K562 (cell line): Measurements from ENCODE around the gene ATRNL1. TPM values are rescaled to one million over a fixed set of nuclear protein-coding genes. Genes with fewer than 3 reads are reported as not detected.

Experiments
- ASH1L ChIP-seq: fragments of 450-650 bp; IDR thresholded peaks from 2 replicates; pipeline ENCODE4 v1.6.1; 2018; ENCODE audit warnings: borderline replicate concordance, mild to moderate bottlenecking, low read depth; ENCODE audit not compliant: partially characterized antibody
- PRMT5 ChIP-seq: sonication (generic); formaldehyde crosslinking; IDR thresholded peaks from 2 replicates; pipeline ENCODE4 v1.5.0; 2020; ENCODE audit warnings: missing genetic modification reagents
- polyA plus RNA-seq, 8 experiments: library from polyadenylated mRNA; depleted of rRNA in 4 of 8; stranded (reverse) in 5 of 8; unstranded in 3 of 8; fragments of >200 nt; fragmentation: Nextera tagmentation in 2 of 8; fragmentation: Illumina TruSeq in 1 of 8; extraction: Ambion mirVana in 2 of 8; extraction: Trizol in 1 of 8; gene quantifications; 2 replicates each; pipeline versions ENCODE4 v1.2.1 to v1.2.3, GENCODE V29; 2011 to 2014; ENCODE audit warnings: inconsistent platforms in 1 of 8, missing spikeins in 1 of 8
- total RNA-seq, 7 experiments: library from RNA; depleted of rRNA in 6 of 7; stranded (reverse); fragments of >200 nt in 6 of 7; fragmentation: Illumina TruSeq in 2 of 7; extraction: Trizol in 2 of 7; gene quantifications; 2 replicates each; pipeline versions ENCODE4 v1.2.1 to v1.2.3, GENCODE V29; 2011 to 2021; ENCODE audit warnings: low replicate concordance in 1 of 7
- TF ChIP-seq, protein P1 (sequence below), 2 experiments: fragments of 450-650 bp in 1 of 2; sonication (generic) in 1 of 2; formaldehyde crosslinking in 1 of 2; IDR thresholded peaks; 2 replicates each; pipeline versions ENCODE4 v1.7.1 to v1.9.0; 2016 to 2022; ENCODE audit warnings: inconsistent platforms in 1 of 2, mild to moderate bottlenecking in 1 of 2, missing genetic modification reagents in 1 of 2

ATRNL1 gene
- total and polyA plus RNA-seq, 9 of the 15 experiments (the other 6 are each of a cell fraction or from before 2014, with no cell fraction given) = 0.18 TPM; not detected in 8

DNA sequence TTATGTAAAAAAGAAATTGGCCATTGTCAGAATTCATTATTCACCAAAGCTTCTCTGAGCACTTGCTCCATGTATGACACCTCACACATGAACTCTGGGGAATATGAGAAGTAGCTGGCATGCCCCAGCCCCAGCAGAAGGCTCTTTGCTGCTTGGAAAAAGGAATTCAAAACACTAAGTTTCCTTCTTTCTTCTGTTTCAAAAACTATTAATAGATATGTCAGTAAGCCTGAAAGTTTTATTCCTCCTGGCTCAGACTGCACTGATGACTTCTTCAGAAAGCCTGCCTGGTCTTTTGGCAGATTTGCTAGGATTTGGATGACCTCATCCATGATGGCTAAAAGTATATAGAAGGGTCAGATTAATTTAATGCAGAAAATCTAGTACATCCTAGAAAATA, 668.9 kb downstream of the ATRNL1 start (continued):
- TF ChIP-seq, protein P1, sequence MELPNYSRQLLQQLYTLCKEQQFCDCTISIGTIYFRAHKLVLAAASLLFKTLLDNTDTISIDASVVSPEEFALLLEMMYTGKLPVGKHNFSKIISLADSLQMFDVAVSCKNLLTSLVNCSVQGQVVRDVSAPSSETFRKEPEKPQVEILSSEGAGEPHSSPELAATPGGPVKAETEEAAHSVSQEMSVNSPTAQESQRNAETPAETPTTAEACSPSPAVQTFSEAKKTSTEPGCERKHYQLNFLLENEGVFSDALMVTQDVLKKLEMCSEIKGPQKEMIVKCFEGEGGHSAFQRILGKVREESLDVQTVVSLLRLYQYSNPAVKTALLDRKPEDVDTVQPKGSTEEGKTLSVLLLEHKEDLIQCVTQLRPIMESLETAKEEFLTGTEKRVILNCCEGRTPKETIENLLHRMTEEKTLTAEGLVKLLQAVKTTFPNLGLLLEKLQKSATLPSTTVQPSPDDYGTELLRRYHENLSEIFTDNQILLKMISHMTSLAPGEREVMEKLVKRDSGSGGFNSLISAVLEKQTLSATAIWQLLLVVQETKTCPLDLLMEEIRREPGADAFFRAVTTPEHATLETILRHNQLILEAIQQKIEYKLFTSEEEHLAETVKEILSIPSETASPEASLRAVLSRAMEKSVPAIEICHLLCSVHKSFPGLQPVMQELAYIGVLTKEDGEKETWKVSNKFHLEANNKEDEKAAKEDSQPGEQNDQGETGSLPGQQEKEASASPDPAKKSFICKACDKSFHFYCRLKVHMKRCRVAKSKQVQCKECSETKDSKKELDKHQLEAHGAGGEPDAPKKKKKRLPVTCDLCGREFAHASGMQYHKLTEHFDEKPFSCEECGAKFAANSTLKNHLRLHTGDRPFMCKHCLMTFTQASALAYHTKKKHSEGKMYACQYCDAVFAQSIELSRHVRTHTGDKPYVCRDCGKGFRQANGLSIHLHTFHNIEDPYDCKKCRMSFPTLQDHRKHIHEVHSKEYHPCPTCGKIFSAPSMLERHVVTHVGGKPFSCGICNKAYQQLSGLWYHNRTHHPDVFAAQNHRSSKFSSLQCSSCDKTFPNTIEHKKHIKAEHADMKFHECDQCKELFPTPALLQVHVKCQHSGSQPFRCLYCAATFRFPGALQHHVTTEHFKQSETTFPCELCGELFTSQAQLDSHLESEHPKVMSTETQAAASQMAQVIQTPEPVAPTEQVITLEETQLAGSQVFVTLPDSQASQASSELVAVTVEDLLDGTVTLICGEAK (IDR thresholded peaks at IDR 0.05) = no peak
- TF ChIP-seq, protein P1 (CRISPR knock-in tag; IDR thresholded peaks at IDR 0.05) = no peak
- TF ChIP-seq ASH1L (no peak), PRMT5 (CRISPR knock-in tag) (no peak)
